CD4-positive, alpha-beta memory T cell (primary cell): ENCODE measurements around the gene IL9R. TPM values are rescaled to one million over a fixed set of nuclear protein-coding genes. Genes with fewer than 3 reads are reported as not detected.
"Not testable (repeated sequence)": the region's sequence is repeated elsewhere in the genome, so short reads cannot be mapped to it uniquely, and the experiment has no call there.

Experiments used
- CTCF ChIA-PET: fragments of 350-600 bp; sonication (Branson Sonifier 250); formaldehyde crosslinking; loops from one replicate; lab custom pipeline; 2021; ENCODE audit warnings: inconsistent platforms; ENCODE audit not compliant: partially characterized antibody; lab: Charles Lee
- POLR2A ChIA-PET: fragments of 350-600 bp; sonication (Branson Sonifier 250); formaldehyde crosslinking; loops from one replicate; lab custom pipeline; 2021; ENCODE audit not compliant: partially characterized antibody; lab: Charles Lee
- DNase-seq, 5 donors: peaks; one replicate each; pipeline versions ENCODE4 v3.0.0 to v3.0.0-alpha.2; 2020 to 2022; ENCODE audit warnings: mixed read lengths in 1 of 5
- H3K27ac ChIP-seq: one replicate; pipeline ENCODE4 v1.7.0; 2013; ENCODE audit warnings: low read depth, low read length
- H3K27me3 ChIP-seq: 2 replicates; pipeline ENCODE4 v1.7.0; 2013; ENCODE audit warnings: mild to moderate bottlenecking, low read length, moderate library complexity; ENCODE audit not compliant: insufficient read depth
- H3K36me3 ChIP-seq: 2 replicates; pipeline ENCODE4 v1.7.0; 2013; ENCODE audit warnings: mild to moderate bottlenecking, low read length, moderate library complexity; ENCODE audit not compliant: insufficient read depth
- H3K4me1 ChIP-seq: 2 replicates; pipeline ENCODE4 v1.7.0; 2013; ENCODE audit warnings: mild to moderate bottlenecking, low read length, moderate library complexity; ENCODE audit not compliant: insufficient read depth
- H3K4me3 ChIP-seq, 2 donors: one replicate each; pipeline ENCODE4 v1.7.0; 2013; ENCODE audit warnings: low read length in 2 of 2, mild to moderate bottlenecking in 1 of 2
- H3K9me3 ChIP-seq, 2 donors: one replicate each; pipeline ENCODE4 v1.7.0; 2013; ENCODE audit warnings: low read length in 2 of 2, control low read depth in 1 of 2; ENCODE audit not compliant: control insufficient read depth in 1 of 2
- H3K27ac Mint-ChIP-seq, 7 donors: one replicate each; pipeline ENCODE4 v1.8.0; 2020 to 2021; ENCODE audit warnings: mixed read lengths in 7 of 7, mild to moderate bottlenecking in 6 of 7, inconsistent platforms in 3 of 7, moderate library complexity in 3 of 7
- H3K27me3 Mint-ChIP-seq, 2 donors: one replicate each; pipeline ENCODE4 v1.8.0; 2020 to 2021; ENCODE audit warnings: mixed read lengths in 2 of 2
- H3K36me3 Mint-ChIP-seq, 2 donors: one replicate each; pipeline ENCODE4 v1.8.0; 2020 to 2021; ENCODE audit warnings: mixed read lengths in 2 of 2, inconsistent platforms in 1 of 2, mild to moderate bottlenecking in 1 of 2
- H3K4me1 Mint-ChIP-seq, 4 donors: one replicate each; pipeline ENCODE4 v1.8.0; 2020 to 2021; ENCODE audit warnings: mixed read lengths in 4 of 4, mild to moderate bottlenecking in 1 of 4
- H3K4me3 Mint-ChIP-seq, 8 donors: one replicate each; pipeline ENCODE4 v1.8.0; 2020 to 2021; ENCODE audit warnings: mixed read lengths in 8 of 8, mild to moderate bottlenecking in 7 of 8, moderate library complexity in 6 of 8, inconsistent platforms in 3 of 8
- H3K9me3 Mint-ChIP-seq, 8 donors: one replicate each; pipeline ENCODE4 v1.8.0; 2020 to 2021; ENCODE audit warnings: mixed read lengths in 8 of 8, mild to moderate bottlenecking in 5 of 8, inconsistent platforms in 3 of 8, moderate library complexity in 1 of 8
- intact Hi-C: fragments of 100-400 bp; cut with micrococcal nuclease; formaldehyde crosslinking; loops from one replicate; pipeline ENCODE4 v1.15.1; 2023
- polyA plus RNA-seq, 2 donors: library from polyadenylated mRNA; unstranded; fragments of 300-500 nt; fragmentation: Illumina TruSeq; gene quantifications; one replicate each; pipeline ENCODE4 v1.2.3, GENCODE V29; 2021
- total RNA-seq, 2 experiments: library from RNA; stranded (reverse); gene quantifications; one replicate each; pipeline ENCODE4 v1.2.3, GENCODE V29; 2021

Gene IL9R
- total and polyA plus RNA-seq, 4 experiments from 2014 or later, result 1.4 to 22.9 (median 9.5) TPM

- DNase-seq, result not testable (repeated sequence)
Observed at GRCh38 chrX:156029707-156030442, 32.4 kb downstream of the IL9R start.

GRCh38 chrX:156030474-156030873, 33.0 kb downstream of the IL9R start:
- DNase-seq, result peak; percentile 16 to 55 (median 35)
- H3K36me3 ChIP-seq, H3K4me3 ChIP-seq, H3K9me3 ChIP-seq, H3K27ac ChIP-seq, H3K4me3 Mint-ChIP-seq, H3K27ac Mint-ChIP-seq, H3K9me3 Mint-ChIP-seq, H3K4me1 Mint-ChIP-seq, CTCF ChIA-PET, H3K4me1 ChIP-seq, H3K27me3 Mint-ChIP-seq, POLR2A ChIA-PET, intact Hi-C loops, H3K27me3 ChIP-seq, H3K36me3 Mint-ChIP-seq: not testable (repeated sequence)

More at GRCh38 chrX:156029707-156030442, 32.4 kb downstream of the IL9R start:
- H3K27me3 ChIP-seq, intact Hi-C loops, H3K9me3 Mint-ChIP-seq, CTCF ChIA-PET, H3K27ac ChIP-seq, H3K9me3 ChIP-seq, POLR2A ChIA-PET, H3K27ac Mint-ChIP-seq, H3K4me3 ChIP-seq, H3K36me3 ChIP-seq, H3K36me3 Mint-ChIP-seq, H3K4me3 Mint-ChIP-seq, H3K4me1 Mint-ChIP-seq, H3K27me3 Mint-ChIP-seq, H3K4me1 ChIP-seq: not testable (repeated sequence)

Other genes with a start within 250 kb of the IL9R start
- 10 to 100 TPM; 22.3 to 22.7 TPM for gene VAMP7, start 116.4 kb upstream of the IL9R start, total RNA-seq
- 10 to 100 TPM; 52.9 to 66.7 TPM for gene VAMP7, start 116.4 kb upstream of the IL9R start, polyA plus RNA-seq